ENCODE data around the gene ANKDD1A. TPM values are rescaled to one million over a fixed set of nuclear protein-coding genes. Genes with fewer than 3 reads are reported as not detected.

The ANKDD1A gene
- total and polyA plus RNA-seq, 3 donors from 2014 or later = 11.1 to 34.9 (median 31.8) TPM

GRCh38 chr15:64985366-64986033, 73.8 kb downstream of the ANKDD1A start:
- intact Hi-C loops (cut with DNase I; ENCODE audit: low total_unique reads) = no loop called here
- Histone ChIP-seq H3K4me3 (no peak overlapping the region), H3K4me1 (peaks cover 29% of the 10 kb centered on the region), H3K27ac (peak overlapping the region; percentile 27 to 70), H3K9me3 (no peaks in the 10 kb centered on the region), H3K36me3 (ENCODE audit: low read depth, missing control alignments) (no peaks in the 10 kb centered on the region), H3K27me3 (no peaks in the 10 kb centered on the region)
- WGBS, 2 donors = 20 to 28% methylated on average over 4 to 9 of the region's 9 CpGs
- no peak for DNase-seq
- TF ChIP-seq POLR2A (IDR thresholded peaks at IDR 0.05) = no peak
- TF ChIP-seq CTCF (IDR thresholded peaks at IDR 0.05) = no peak

- Histone ChIP-seq H3K27ac (no peak overlapping the region), H3K36me3 (ENCODE audit: low read depth, missing control alignments) (no peaks in the 10 kb centered on the region), H3K4me3 (no peak overlapping the region), H3K9me3 (no peaks in the 10 kb centered on the region), H3K4me1 (peaks cover 29% of the 10 kb centered on the region), H3K27me3 (no peaks in the 10 kb centered on the region)
- DNase-seq = no peak
- no peak for TF ChIP-seq CTCF (IDR thresholded peaks at IDR 0.05)
- no peak for TF ChIP-seq POLR2A (IDR thresholded peaks at IDR 0.05)
- intact Hi-C loops (cut with DNase I; ENCODE audit: low total_unique reads) = no loop called here
- 38 to 43% methylated on average over 3 of the region's 3 CpGs for WGBS, 2 donors
These were observed 75.4 kb downstream of the ANKDD1A start for GRCh38 chr15:64987136-64987535.

- TF ChIP-seq CTCF (IDR thresholded peaks at IDR 0.05) (peak in 1 of 3 experiments; percentile 10), POLR2A (IDR thresholded peaks at IDR 0.05) (peak; percentile 5)
- Histone ChIP-seq H3K4me1 (peaks cover 24% of the 10 kb centered on the region), H3K27ac (peak within 1 kb of the TSS; percentile 82 to 97), H3K9me3 (no peaks in the 10 kb centered on the region), H3K4me3 (peak within 1 kb of the TSS; percentile 84 to 92), H3K27me3 (no peaks in the 10 kb centered on the region), H3K36me3 (ENCODE audit: low read depth, missing control alignments) (no peaks in the 10 kb centered on the region)
- peak; percentile 94 for DNase-seq
- 0 to 1% methylated on average over 22 to 55 of the region's 75 CpGs for WGBS, 2 donors
- intact Hi-C loops (cut with DNase I; ENCODE audit: low total_unique reads) = no loop called here
These were observed 77.9 kb downstream of the ANKDD1A start, which contains the start of gene SPG21 for GRCh38 chr15:64989416-64990167. Gene SPG21, minus strand, starts transcription at chr15:64989914. Its CDS starts 6,345 bp downstream, at chr15:64983569.

GRCh38 chr15:64990168-64990470, 78.4 kb downstream of the ANKDD1A start:
- intact Hi-C loops (cut with DNase I; ENCODE audit: low total_unique reads) = no loop called here
- no peaks in the 10 kb centered on the region for H3K9me3 ChIP-seq
- no peak for TF ChIP-seq CTCF (IDR thresholded peaks at IDR 0.05)
- TF ChIP-seq POLR2A (IDR thresholded peaks at IDR 0.05) = no peak
- DNase-seq = no peak
- no peaks in the 10 kb centered on the region for H3K36me3 ChIP-seq (ENCODE audit: low read depth, missing control alignments)
- peak overlapping the region; percentile 31 to 97 for H3K27ac ChIP-seq
- peak overlapping the region; percentile 84 to 92 for H3K4me3 ChIP-seq
- 1 to 2% methylated on average over 9 of the region's 9 CpGs for WGBS, 2 donors
- H3K27me3 ChIP-seq = no peaks in the 10 kb centered on the region
- peaks cover 19% of the 10 kb centered on the region for H3K4me1 ChIP-seq

Measured in testis (tissue), 3 donors.